Upper lobe of right lung (tissue), 1 donor: ENCODE measurements around the gene FOXP1. TPM values are rescaled to one million over a fixed set of nuclear protein-coding genes. Genes with fewer than 3 reads are reported as not detected.

ENCODE experiments used
- ATAC-seq: fragments of 200-7000 bp; cut with Tn5 transposase; one replicate; pipeline ENCODE4 v1.9.1; 2020; ENCODE audit warnings: mild to moderate bottlenecking, moderate library complexity
- DNase-seq: peaks from one replicate; pipeline ENCODE4 v3.0.0-alpha.2; 2020
- H3K27ac ChIP-seq: fragments of 200-600 bp; one replicate; pipeline ENCODE4 v1.8.0; 2022
- H3K27me3 ChIP-seq: fragments of 200-600 bp; one replicate; pipeline ENCODE4 v1.8.0; 2022; ENCODE audit warnings: mild to moderate bottlenecking
- H3K36me3 ChIP-seq: fragments of 200-600 bp; one replicate; pipeline ENCODE4 v1.8.0; 2022
- H3K4me1 ChIP-seq: fragments of 200-600 bp; one replicate; pipeline ENCODE4 v1.8.0; 2022
- H3K4me3 ChIP-seq: fragments of 200-600 bp; one replicate; pipeline ENCODE4 v1.8.0; 2022; ENCODE audit warnings: mild to moderate bottlenecking
- H3K9me3 ChIP-seq: fragments of 200-600 bp; one replicate; pipeline ENCODE4 v1.8.0; 2022
- CTCF ChIP-seq: fragments of 200-600 bp; IDR thresholded peaks from one replicate; pipeline ENCODE4 v1.8.0; 2022; ENCODE audit warnings: antibody characterized with exemption
- intact Hi-C: fragments of 100-400 bp; cut with DNase I; formaldehyde crosslinking; loops from one replicate; pipeline ENCODE4 v1.11.0; 2022
- total RNA-seq: library from RNA; stranded (reverse); fragmentation: NEBNext Ultra II Directional; extraction: Animal tissue kit (Norgen Biotek cat#: 25700); gene quantifications from one replicate; pipeline ENCODE4 v1.2.1, GENCODE V29; 2021
- donor health status: DM: no; HTN: yes; CAD: no; lungs with severe emphysema.

FOXP1 gene
- total RNA-seq, 1 donor from 2014 or later, result 140 TPM

DNA sequence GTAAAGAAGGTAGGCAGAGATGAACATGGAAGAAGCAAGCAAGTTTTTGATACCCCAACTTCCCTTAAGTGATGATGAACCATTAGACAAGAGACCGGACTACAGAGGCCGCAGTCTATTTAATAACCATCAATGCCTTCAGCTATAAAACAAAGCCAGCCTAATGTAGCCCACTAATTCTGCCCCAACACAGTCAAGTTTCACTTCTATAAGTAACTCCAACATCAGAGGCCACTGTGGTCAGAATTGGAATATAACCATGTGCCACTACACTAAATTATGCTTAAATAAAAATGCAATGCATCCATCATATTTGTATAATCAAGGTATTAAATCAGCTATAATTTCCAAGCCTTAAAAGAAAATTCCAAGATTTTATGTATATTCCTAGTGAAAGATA, 234.7 kb downstream of the FOXP1 start:
- DNase-seq, result no peak
- TF ChIP-seq CTCF, result no peak
- Histone ChIP-seq H3K4me3 (no peak overlapping the region), H3K4me1 (no peaks in the 10 kb centered on the region), H3K27ac (no peak overlapping the region), H3K27me3 (no peaks in the 10 kb centered on the region), H3K36me3 (no peaks in the 10 kb centered on the region), H3K9me3 (no peaks in the 10 kb centered on the region)
- intact Hi-C loops, result no loop called here
- ATAC-seq, result no peak

GRCh38 chr3:71348001-71348632, 235.4 kb downstream of the FOXP1 start:
- Histone ChIP-seq H3K4me3 (no peak overlapping the region), H3K4me1 (no peaks in the 10 kb centered on the region), H3K9me3 (no peaks in the 10 kb centered on the region), H3K27ac (no peak overlapping the region), H3K36me3 (no peaks in the 10 kb centered on the region), H3K27me3 (no peaks in the 10 kb centered on the region)
- no peak for TF ChIP-seq CTCF
- intact Hi-C loops, result no loop called here
- DNase-seq (no peak), ATAC-seq (no peak)

DNA sequence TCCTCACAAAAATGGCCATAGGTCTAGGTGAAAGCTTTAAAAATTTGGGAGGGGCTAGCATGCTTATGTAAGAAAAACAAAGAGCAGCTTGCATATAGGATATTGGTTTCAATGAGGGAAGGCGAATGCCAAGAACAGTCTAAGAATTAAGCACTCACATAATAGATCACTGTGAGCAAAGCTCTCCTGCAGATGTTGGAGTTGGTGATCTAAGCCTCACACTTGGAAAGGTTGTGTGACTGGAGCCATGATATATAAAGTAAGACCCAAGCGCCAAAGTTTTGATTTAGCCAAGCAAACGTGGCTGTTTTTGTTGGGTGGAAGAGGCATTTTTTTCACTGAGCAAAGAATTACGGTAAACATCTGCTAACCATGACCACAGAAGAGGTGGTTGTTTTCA, 237.5 kb downstream of the FOXP1 start:
- H3K9me3 ChIP-seq, result no peaks in the 10 kb centered on the region
- ATAC-seq, result no peak
- TF ChIP-seq CTCF, result no peak
- no peak overlapping the region for H3K4me3 ChIP-seq
- DNase-seq, result no peak
- H3K36me3 ChIP-seq, result no peaks in the 10 kb centered on the region
- intact Hi-C loops, result no loop called here
- H3K27ac ChIP-seq, result no peak overlapping the region
- no peaks in the 10 kb centered on the region for H3K27me3 ChIP-seq
- H3K4me1 ChIP-seq, result no peaks in the 10 kb centered on the region

- no peak for ATAC-seq
- no peaks in the 10 kb centered on the region for H3K9me3 ChIP-seq
- H3K36me3 ChIP-seq, result no peaks in the 10 kb centered on the region
- H3K4me1 ChIP-seq, result no peaks in the 10 kb centered on the region
- H3K27ac ChIP-seq, result no peak overlapping the region
- no peak for TF ChIP-seq CTCF
- H3K27me3 ChIP-seq, result no peaks in the 10 kb centered on the region
- no peak overlapping the region for H3K4me3 ChIP-seq
- no peak for DNase-seq
- intact Hi-C loops, result no loop called here
Observed at GRCh38 chr3:71345429-71346040, 238.0 kb downstream of the FOXP1 start.

DNA sequence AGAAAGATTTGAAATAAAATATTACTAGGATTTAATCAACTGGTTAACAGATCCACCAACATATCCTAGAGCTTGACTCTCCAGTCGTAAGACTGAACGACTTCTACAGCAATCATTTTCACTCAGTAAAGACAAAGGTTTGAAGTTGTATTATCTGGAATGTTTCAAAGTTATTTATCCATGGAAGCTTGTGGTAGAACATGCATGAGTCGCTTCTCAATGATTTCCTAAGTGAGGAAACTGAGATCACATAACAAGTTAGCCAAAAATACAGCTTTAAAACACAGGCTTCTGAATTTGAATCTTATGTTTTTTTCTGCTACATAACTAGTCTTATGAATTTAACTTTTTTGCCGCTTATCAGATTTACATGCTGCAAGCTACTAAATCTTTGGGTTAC, 241.8 kb downstream of the FOXP1 start:
- no peak for ATAC-seq
- no peak for DNase-seq
- Histone ChIP-seq H3K4me3 (no peak overlapping the region), H3K9me3 (no peaks in the 10 kb centered on the region), H3K4me1 (no peaks in the 10 kb centered on the region), H3K27me3 (no peaks in the 10 kb centered on the region), H3K36me3 (no peaks in the 10 kb centered on the region), H3K27ac (no peak overlapping the region)
- TF ChIP-seq CTCF, result no peak
- intact Hi-C loops, result no loop called here
